ENCODE measurements around the gene MERTK. TPM values are rescaled to one million over a fixed set of nuclear protein-coding genes. Genes with fewer than 3 reads are reported as not detected.

Gene MERTK
- total RNA-seq, 2 experiments from 2014 or later: 0.43 to 0.70 TPM

DNA sequence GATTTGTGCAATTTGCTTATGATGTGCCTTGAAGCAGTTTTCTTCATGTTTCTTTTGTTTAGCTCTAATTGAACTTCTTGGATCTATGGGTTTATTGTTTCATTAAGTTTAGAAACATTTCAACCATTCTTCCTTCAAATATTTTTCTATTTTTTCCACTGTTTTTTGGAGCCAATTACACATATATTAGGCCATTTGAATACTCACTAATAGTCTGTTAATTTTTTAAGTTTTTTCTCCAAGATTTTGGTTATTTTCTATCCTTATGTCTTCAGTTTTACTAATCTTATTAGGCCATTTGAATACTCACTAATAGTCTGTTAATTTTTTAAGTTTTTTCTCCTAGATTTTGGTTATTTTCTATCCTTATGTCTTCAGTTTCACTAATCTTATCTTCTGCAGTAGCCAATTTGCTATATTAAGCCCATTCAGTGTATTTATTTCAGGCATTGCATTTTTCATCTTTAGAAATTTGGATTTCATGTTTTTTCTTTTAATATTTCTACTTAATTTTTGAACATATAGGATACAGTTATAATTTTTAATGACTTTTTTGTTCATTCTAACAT lies 147.1 kb downstream of the MERTK start:
- no peaks in the 10 kb centered on the region for H3K4me1 Mint-ChIP-seq (ENCODE audit: low read depth)
- DNase-seq: no peak
- no peaks in the 10 kb centered on the region for H3K9me3 Mint-ChIP-seq
- H3K36me3 Mint-ChIP-seq (ENCODE audit: low read depth): no peaks in the 10 kb centered on the region
- ChIA-PET CTCF (no interaction called here), POLR2A (no interaction called here)
- no peak overlapping the region for H3K27ac Mint-ChIP-seq
- ATAC-seq: no peak
- no peak overlapping the region for H3K4me3 Mint-ChIP-seq
- TF ChIP-seq, protein P1, sequence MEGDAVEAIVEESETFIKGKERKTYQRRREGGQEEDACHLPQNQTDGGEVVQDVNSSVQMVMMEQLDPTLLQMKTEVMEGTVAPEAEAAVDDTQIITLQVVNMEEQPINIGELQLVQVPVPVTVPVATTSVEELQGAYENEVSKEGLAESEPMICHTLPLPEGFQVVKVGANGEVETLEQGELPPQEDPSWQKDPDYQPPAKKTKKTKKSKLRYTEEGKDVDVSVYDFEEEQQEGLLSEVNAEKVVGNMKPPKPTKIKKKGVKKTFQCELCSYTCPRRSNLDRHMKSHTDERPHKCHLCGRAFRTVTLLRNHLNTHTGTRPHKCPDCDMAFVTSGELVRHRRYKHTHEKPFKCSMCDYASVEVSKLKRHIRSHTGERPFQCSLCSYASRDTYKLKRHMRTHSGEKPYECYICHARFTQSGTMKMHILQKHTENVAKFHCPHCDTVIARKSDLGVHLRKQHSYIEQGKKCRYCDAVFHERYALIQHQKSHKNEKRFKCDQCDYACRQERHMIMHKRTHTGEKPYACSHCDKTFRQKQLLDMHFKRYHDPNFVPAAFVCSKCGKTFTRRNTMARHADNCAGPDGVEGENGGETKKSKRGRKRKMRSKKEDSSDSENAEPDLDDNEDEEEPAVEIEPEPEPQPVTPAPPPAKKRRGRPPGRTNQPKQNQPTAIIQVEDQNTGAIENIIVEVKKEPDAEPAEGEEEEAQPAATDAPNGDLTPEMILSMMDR (IDR thresholded peaks at IDR 0.05): no peak
- H3K27me3 Mint-ChIP-seq: no peaks in the 10 kb centered on the region
- intact Hi-C loops (cut with micrococcal nuclease): no loop called here

DNA sequence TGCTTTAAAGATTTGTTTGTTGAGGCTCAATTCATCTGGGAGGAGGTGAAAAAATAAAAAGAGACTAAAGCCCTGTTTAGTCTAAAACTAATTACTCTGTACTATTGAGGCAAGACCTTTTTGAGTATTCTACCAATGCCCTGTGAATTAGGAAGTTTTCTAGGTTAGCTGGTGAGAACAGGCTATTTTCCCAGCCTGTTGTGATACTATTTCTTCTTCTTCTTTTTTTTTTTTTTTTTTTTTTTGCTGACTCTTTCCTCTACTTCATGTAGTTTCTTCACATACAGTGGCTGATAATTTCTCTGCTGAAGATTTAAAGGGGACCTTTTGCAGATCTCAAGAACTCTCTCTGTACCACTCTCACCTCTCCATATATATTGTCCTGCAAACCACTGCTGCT lies 147.8 kb downstream of the MERTK start:
- no peak for DNase-seq
- H3K4me1 Mint-ChIP-seq (ENCODE audit: low read depth): no peaks in the 10 kb centered on the region
- POLR2A ChIA-PET: no interaction called here
- no peaks in the 10 kb centered on the region for H3K9me3 Mint-ChIP-seq
- no peaks in the 10 kb centered on the region for H3K36me3 Mint-ChIP-seq (ENCODE audit: low read depth)
- TF ChIP-seq, protein P1 (IDR thresholded peaks at IDR 0.05): no peak
- H3K4me3 Mint-ChIP-seq: no peak overlapping the region
- CTCF ChIA-PET: interaction anchor here (1.1 kb wide), 1 partner anchor 76 kb away, joined by 5 read pairs; no protein-coding TSS in a partner anchor
- no peak overlapping the region for H3K27ac Mint-ChIP-seq
- intact Hi-C loops (cut with micrococcal nuclease): no loop called here
- no peak for ATAC-seq
- no peaks in the 10 kb centered on the region for H3K27me3 Mint-ChIP-seq

DNA sequence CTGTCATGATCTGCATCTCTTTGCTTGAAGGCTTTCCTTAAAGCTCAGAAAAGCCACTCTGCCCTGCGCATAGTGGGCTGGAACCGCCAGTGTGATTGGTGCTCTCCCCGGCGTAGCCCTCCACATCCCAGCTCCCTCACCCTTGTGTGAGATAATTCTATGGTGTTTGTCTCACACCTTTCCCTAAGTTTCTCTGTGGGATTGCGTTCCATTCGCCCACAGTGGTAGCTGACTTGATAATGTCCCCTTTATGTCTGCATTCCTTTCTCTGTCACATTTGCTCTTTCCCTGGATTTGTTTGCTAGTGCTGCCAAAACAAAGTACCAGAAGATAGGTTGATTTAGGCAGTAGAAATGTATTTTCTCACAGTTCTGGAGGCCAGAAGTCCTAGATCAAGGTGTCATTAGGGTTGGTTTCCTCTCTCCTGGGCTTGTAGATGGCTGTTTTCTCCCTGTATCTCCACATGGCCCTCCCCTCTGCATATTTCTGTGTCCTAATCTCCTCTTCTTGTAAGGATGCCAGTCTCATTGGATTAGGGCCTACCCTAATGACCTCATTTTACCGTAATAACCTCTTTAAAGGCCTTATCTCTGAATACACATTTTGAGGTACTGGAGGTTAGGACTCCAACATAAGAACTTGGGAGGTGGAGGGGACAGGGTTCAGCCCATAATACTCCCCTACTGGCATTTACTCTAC lies 149.3 kb downstream of the MERTK start:
- ATAC-seq (no peak), DNase-seq (no peak)
- ChIA-PET POLR2A (no interaction called here), CTCF (interaction anchor here (0.9 to 3.0 kb wide), 4 partner anchors 11 to 164 kb away, joined by 3 to 29 read pairs (median 4); no protein-coding TSS in a partner anchor)
- H3K36me3 Mint-ChIP-seq (ENCODE audit: low read depth): no peaks in the 10 kb centered on the region
- no peak overlapping the region for H3K4me3 Mint-ChIP-seq
- H3K27ac Mint-ChIP-seq: no peak overlapping the region
- H3K9me3 Mint-ChIP-seq: no peaks in the 10 kb centered on the region
- intact Hi-C loops (cut with micrococcal nuclease): loop anchor here (2.0 kb wide), 1 partner anchor 161 kb away; no protein-coding TSS in a partner anchor
- no peaks in the 10 kb centered on the region for H3K27me3 Mint-ChIP-seq
- TF ChIP-seq, protein P1 (IDR thresholded peaks at IDR 0.05): no peak
- H3K4me1 Mint-ChIP-seq (ENCODE audit: low read depth): no peaks in the 10 kb centered on the region

DNA sequence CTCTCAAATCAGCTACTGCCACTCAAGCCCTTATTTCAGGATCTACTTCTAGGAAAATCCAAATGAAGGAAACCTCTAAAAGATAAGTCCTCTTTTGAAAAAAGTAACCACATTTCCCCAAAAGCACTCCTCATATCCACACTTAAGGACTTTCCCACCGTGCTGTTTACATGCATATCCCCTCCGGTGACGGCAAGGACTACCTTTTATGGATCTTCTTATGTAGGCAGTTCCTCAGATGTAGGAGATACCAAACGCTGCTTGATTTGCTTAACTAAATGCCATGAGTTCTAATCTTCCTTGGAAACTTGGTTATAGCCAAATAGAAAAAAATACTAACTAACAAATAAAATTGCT lies 149.8 kb downstream of the MERTK start:
- H3K9me3 Mint-ChIP-seq: no peaks in the 10 kb centered on the region
- intact Hi-C loops (cut with micrococcal nuclease): loop anchor here (2.0 kb wide), 1 partner anchor 161 kb away; no protein-coding TSS in a partner anchor
- no peak overlapping the region for H3K27ac Mint-ChIP-seq
- POLR2A ChIA-PET: no interaction called here
- TF ChIP-seq, protein P1 (IDR thresholded peaks at IDR 0.05): no peak
- no peak overlapping the region for H3K4me3 Mint-ChIP-seq
- H3K27me3 Mint-ChIP-seq: no peaks in the 10 kb centered on the region
- CTCF ChIA-PET: interaction anchor here (0.9 to 3.0 kb wide), 3 partner anchors 11 to 165 kb away, joined by 3 to 29 read pairs (median 4); no protein-coding TSS in a partner anchor
- peaks cover under 1% of the 10 kb centered on the region for H3K4me1 Mint-ChIP-seq (ENCODE audit: low read depth)
- DNase-seq (no peak), ATAC-seq (no peak)
- no peaks in the 10 kb centered on the region for H3K36me3 Mint-ChIP-seq (ENCODE audit: low read depth)

DNA sequence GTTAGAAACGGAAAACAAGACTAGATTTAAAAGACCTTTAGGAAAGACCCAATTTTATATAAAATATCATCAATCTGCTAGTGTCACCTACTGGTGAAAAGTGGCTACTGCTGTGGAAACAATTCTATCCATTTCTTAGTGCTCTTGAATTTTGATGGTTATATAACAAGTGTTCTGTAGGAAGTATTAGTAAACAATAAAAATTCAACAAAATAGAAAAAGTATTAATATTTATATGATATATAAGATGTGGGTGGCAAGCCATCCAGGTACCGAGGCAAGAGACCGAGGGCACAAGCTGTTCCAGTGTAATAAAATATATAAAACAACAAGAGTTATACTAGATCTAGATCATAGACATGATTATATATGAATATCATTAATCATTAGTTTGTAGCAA lies 150.5 kb downstream of the MERTK start:
- Mint-ChIP-seq H3K4me1 (ENCODE audit: low read depth) (peaks cover 6% of the 10 kb centered on the region), H3K36me3 (ENCODE audit: low read depth) (no peaks in the 10 kb centered on the region), H3K27me3 (no peaks in the 10 kb centered on the region), H3K4me3 (no peak overlapping the region), H3K9me3 (no peaks in the 10 kb centered on the region), H3K27ac (no peak overlapping the region)
- ATAC-seq (peak; percentile 83), DNase-seq (peak; percentile 40)
- ChIA-PET POLR2A (no interaction called here), CTCF (interaction anchor here (0.6 to 3.0 kb wide), 5 partner anchors 11 to 161 kb away, joined by 3 to 29 read pairs (median 4); no protein-coding TSS in a partner anchor)
- intact Hi-C loops (cut with micrococcal nuclease): loop anchor here (2.0 kb wide), 1 partner anchor 162 kb away; no protein-coding TSS in a partner anchor
- TF ChIP-seq, protein P1 (IDR thresholded peaks at IDR 0.05): peak; percentile 82

All from activated CD8-positive, alpha-beta T cell treated with anti-CD3 and anti-CD28 coated beads for 36 hours (primary cell).